Stimulated activated naive CD4-positive, alpha-beta T cell (primary cell): ENCODE data around the gene PGAM5.
A peak's percentile ranks its signal among the peaks of the same experiment; 100 is the strongest.
"Not testable (repeated sequence)": the region's sequence is repeated elsewhere in the genome, so short reads cannot be mapped to it uniquely, and the experiment has no call there.

Experiments used
- DNase-seq, 6 experiments: peaks; one replicate each; lab custom pipeline; 2025; lab: John Stamatoyannopoulos, UW

PGAM5 gene

DNA sequence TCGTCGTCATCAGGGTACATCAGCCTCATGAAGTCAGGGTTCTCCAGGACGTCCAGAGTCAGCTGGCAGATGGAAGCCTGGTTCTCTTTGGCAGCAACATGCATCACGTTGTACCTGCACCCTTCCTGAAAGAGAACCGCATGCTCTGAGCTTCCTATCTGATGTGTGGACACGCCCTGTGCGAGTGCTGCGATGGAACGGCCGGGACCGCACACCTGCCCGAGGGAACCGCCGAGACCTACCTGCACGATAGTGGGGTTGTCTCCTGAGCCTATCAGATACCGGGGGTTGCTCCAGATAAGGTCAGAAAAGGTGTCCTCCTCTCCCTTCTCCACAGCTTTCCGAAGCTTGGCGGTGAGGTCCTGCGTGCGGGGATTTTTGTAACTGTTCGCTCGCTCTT lies 37.3 kb downstream of the PGAM5 start:
- no peak for DNase-seq

GRCh38 chr12:132748319-132748718 lies 37.7 kb downstream of the PGAM5 start:
- no peak for DNase-seq

- DNase-seq = not testable (repeated sequence)
These were observed 43.0 kb downstream of the PGAM5 start for GRCh38 chr12:132753670-132754069.

- no peak for DNase-seq
These were observed 43.7 kb downstream of the PGAM5 start for GRCh38 chr12:132754160-132754932.

DNA sequence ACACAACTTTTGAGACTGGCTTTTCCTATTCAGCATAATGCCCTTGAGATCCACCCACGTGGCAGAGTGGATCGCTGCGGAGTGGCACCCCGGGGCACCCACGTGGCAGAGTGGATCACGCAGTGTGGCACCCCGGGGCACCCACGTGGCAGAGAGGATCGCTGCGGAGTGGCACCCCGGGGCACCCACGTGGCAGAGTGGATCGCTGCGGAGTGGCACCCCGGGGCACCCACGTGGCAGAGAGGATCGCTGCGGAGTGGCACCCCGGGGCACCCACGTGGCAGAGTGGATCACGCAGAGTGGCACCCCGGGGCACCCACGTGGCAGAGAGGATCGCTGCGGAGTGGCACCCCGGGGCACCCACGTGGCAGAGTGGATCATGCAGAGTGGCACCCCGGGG lies 48.2 kb downstream of the PGAM5 start:
- not testable (repeated sequence) for DNase-seq

- DNase-seq = no peak
These were observed 48.7 kb downstream of the PGAM5 start for GRCh38 chr12:132759359-132759758.

- DNase-seq = peak; percentile 34 to 72 (median 44)
These were observed 50.6 kb downstream of the PGAM5 start, which contains the start of gene ANKLE2 for GRCh38 chr12:132761032-132761920. ANKLE2 (minus strand) TSS chr12:132761832; CDS start chr12:132761798, 34 bp downstream.

- peak; percentile 71 to 87 (median 77) for DNase-seq
These were observed 51.4 kb downstream of the PGAM5 start for GRCh38 chr12:132761921-132762583.

- no peak for DNase-seq
These were observed 53.6 kb downstream of the PGAM5 start for GRCh38 chr12:132764231-132764630.

DNA sequence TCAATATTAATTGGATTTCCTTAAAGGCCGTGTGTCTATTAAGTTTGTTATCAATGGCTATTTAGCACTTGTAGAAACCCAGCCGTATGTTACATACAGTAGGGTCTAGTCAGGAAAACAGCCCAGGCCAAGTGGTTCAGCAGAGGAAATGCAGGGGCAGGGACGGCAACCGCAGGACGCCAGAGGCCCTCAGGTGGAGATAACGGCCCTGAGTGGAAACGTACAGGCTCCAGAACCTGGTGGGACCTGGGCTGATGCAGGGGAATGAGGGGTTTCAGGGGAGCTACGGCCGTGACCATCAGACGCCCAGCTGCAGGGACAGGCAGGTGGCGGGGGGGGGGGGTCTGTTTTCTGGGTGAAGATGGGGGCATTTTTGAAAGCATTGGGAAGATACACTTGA lies 54.7 kb downstream of the PGAM5 start:
- no peak for DNase-seq

DNA sequence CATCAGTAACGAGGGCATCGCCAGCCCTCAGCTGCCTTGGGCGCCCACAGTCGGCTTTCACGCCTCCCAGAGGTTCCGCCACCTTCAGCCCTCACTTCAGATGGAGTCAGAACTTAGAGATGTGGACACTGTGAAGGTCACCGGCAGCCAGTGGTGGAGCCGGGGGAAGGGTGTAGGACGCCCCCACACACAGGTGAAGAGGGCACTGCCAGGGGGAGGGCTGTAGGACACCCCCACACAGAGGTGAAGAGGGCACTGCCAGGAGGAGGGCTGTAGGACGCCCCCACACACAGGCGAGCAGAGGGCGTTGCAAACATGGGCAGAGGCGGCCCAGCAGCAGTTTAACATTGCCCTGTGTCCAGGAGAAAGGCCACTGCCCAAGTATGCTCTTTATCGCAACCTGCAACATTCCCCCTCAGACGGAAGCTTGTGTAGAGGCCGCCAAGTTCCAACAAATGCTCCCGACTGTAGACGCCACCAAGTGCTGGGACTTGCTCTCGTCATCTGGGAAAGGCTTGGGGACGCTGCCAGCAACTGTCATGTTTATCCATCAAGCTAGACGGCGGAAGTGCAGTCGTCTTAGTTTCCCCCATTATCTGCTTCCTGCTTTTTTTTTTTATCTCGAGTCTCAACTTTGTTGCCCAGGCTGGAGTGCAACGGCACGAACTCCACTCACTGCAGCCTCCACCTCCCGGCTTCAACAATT lies 55.9 kb downstream of the PGAM5 start:
- DNase-seq = no peak

GRCh38 chr12:132771126-132771838 lies 60.6 kb downstream of the PGAM5 start:
- DNase-seq = peak; percentile 38 to 71 (median 64)
